ENCODE results near the gene RBPJL. TPM values are rescaled to one million over a fixed set of nuclear protein-coding genes. Genes with fewer than 3 reads are reported as not detected.

RBPJL gene
- total and polyA plus RNA-seq, 4 donors: 0.08 to 0.38 TPM; not detected in 2

GRCh38 chr20:45354423-45355208 is 48.0 kb downstream of the RBPJL start:
- Histone ChIP-seq H3K4me1 (ENCODE audit: control insufficient read depth in 1 of 2, insufficient read depth in 2 of 2, low read length in 2 of 2) (peaks cover 0 to 2% of the 10 kb centered on the region in 2 donors), H3K4me3 (ENCODE audit: low read length in 2 of 2) (no peak overlapping the region), H3K27ac (ENCODE audit: low read depth in 1 of 2, low read length in 2 of 2) (no peak overlapping the region), H3K36me3 (ENCODE audit: control insufficient read depth in 1 of 2, insufficient read depth in 2 of 2, low read length in 1 of 2) (no peaks in the 10 kb centered on the region), H3K27me3 (ENCODE audit: control insufficient read depth in 1 of 2, insufficient read depth in 2 of 2, low read length in 1 of 2) (no peaks in the 10 kb centered on the region), H3K9me3 (ENCODE audit: control insufficient read depth, low read length) (no peaks in the 10 kb centered on the region)
- 76 to 82% methylated on average over 9 of the region's 9 CpGs for WGBS, 2 donors
- intact Hi-C loops (cut with DNase I): loop anchor here (5.0 kb wide), 2 partner anchors 32 to 618 kb away; partner anchors contain the start of gene ZNF335 (in 1 of the 2)
- no peak for ATAC-seq (ENCODE audit: low FRiP score)
- no peak for DNase-seq

- Histone ChIP-seq H3K4me1 (ENCODE audit: control insufficient read depth in 1 of 2, insufficient read depth in 2 of 2, low read length in 2 of 2) (peaks cover 0 to 2% of the 10 kb centered on the region in 2 donors), H3K36me3 (ENCODE audit: control insufficient read depth in 1 of 2, insufficient read depth in 2 of 2, low read length in 1 of 2) (no peaks in the 10 kb centered on the region), H3K9me3 (ENCODE audit: control insufficient read depth, low read length) (no peaks in the 10 kb centered on the region), H3K27me3 (ENCODE audit: control insufficient read depth in 1 of 2, insufficient read depth in 2 of 2, low read length in 1 of 2) (no peaks in the 10 kb centered on the region), H3K4me3 (ENCODE audit: low read length in 2 of 2) (no peak overlapping the region), H3K27ac (ENCODE audit: low read depth in 1 of 2, low read length in 2 of 2) (no peak overlapping the region)
- intact Hi-C loops (cut with DNase I): loop anchor here (5.0 kb wide), 2 partner anchors 33 to 617 kb away; partner anchors contain the start of gene ZNF335 (in 1 of the 2)
- no peak for ATAC-seq (ENCODE audit: low FRiP score)
- WGBS, 2 donors: 71 to 91% methylated on average over 5 of the region's 5 CpGs
- DNase-seq: no peak
These were observed 48.8 kb downstream of the RBPJL start for GRCh38 chr20:45355209-45356084.

GRCh38 chr20:45358282-45359068 is 51.8 kb downstream of the RBPJL start:
- intact Hi-C loops (cut with DNase I): loop anchor here (5.0 kb wide), 2 partner anchors 36 to 614 kb away; partner anchors contain the start of gene ZNF335 (in 1 of the 2)
- H3K9me3 ChIP-seq (ENCODE audit: control insufficient read depth, low read length): no peaks in the 10 kb centered on the region
- peak overlapping the region; percentile 31 to 89 for H3K27ac ChIP-seq (ENCODE audit: low read depth in 1 of 2, low read length in 2 of 2)
- peak; percentile 23 for ATAC-seq (ENCODE audit: low FRiP score)
- 7 to 10% methylated on average over 10 of the region's 10 CpGs for WGBS, 2 donors
- H3K36me3 ChIP-seq (ENCODE audit: control insufficient read depth in 1 of 2, insufficient read depth in 2 of 2, low read length in 1 of 2): no peaks in the 10 kb centered on the region
- H3K4me3 ChIP-seq (ENCODE audit: low read length in 2 of 2): no peak overlapping the region
- no peaks in the 10 kb centered on the region for H3K27me3 ChIP-seq (ENCODE audit: control insufficient read depth in 1 of 2, insufficient read depth in 2 of 2, low read length in 1 of 2)
- peak; percentile 86 to 88 for DNase-seq
- peaks cover 0 to 2% of the 10 kb centered on the region in 2 donors for H3K4me1 ChIP-seq (ENCODE audit: control insufficient read depth in 1 of 2, insufficient read depth in 2 of 2, low read length in 2 of 2)

GRCh38 chr20:45359069-45359405 is 52.4 kb downstream of the RBPJL start:
- intact Hi-C loops (cut with DNase I): loop anchor here (5.0 kb wide), 2 partner anchors 37 to 613 kb away; partner anchors contain the start of gene ZNF335 (in 1 of the 2)
- Histone ChIP-seq H3K4me1 (ENCODE audit: control insufficient read depth in 1 of 2, insufficient read depth in 2 of 2, low read length in 2 of 2) (peaks cover 0 to 2% of the 10 kb centered on the region in 2 donors), H3K36me3 (ENCODE audit: control insufficient read depth in 1 of 2, insufficient read depth in 2 of 2, low read length in 1 of 2) (no peaks in the 10 kb centered on the region), H3K27ac (ENCODE audit: low read depth in 1 of 2, low read length in 2 of 2) (peak overlapping the region; percentile 50 to 89), H3K4me3 (ENCODE audit: low read length in 2 of 2) (no peak overlapping the region), H3K9me3 (ENCODE audit: control insufficient read depth, low read length) (no peaks in the 10 kb centered on the region), H3K27me3 (ENCODE audit: control insufficient read depth in 1 of 2, insufficient read depth in 2 of 2, low read length in 1 of 2) (no peaks in the 10 kb centered on the region)
- 39 to 41% methylated on average over 7 of the region's 7 CpGs for WGBS, 2 donors
- DNase-seq (no peak), ATAC-seq (ENCODE audit: low FRiP score) (no peak)

GRCh38 chr20:45359406-45360148 is 52.9 kb downstream of the RBPJL start:
- H3K4me1 ChIP-seq (ENCODE audit: control insufficient read depth in 1 of 2, insufficient read depth in 2 of 2, low read length in 2 of 2): peaks cover 0 to 2% of the 10 kb centered on the region in 2 donors
- H3K9me3 ChIP-seq (ENCODE audit: control insufficient read depth, low read length): no peaks in the 10 kb centered on the region
- H3K4me3 ChIP-seq (ENCODE audit: low read length in 2 of 2): no peak overlapping the region
- H3K27me3 ChIP-seq (ENCODE audit: control insufficient read depth in 1 of 2, insufficient read depth in 2 of 2, low read length in 1 of 2): no peaks in the 10 kb centered on the region
- WGBS, 2 donors: 78 to 79% methylated on average over 9 of the region's 9 CpGs
- H3K36me3 ChIP-seq (ENCODE audit: control insufficient read depth in 1 of 2, insufficient read depth in 2 of 2, low read length in 1 of 2): no peaks in the 10 kb centered on the region
- intact Hi-C loops (cut with DNase I): loop anchor here (5.0 kb wide), 2 partner anchors 37 to 613 kb away; partner anchors contain the start of gene ZNF335 (in 1 of the 2)
- no peak for ATAC-seq (ENCODE audit: low FRiP score)
- no peak for DNase-seq
- peak overlapping the region; percentile 50 to 89 for H3K27ac ChIP-seq (ENCODE audit: low read depth in 1 of 2, low read length in 2 of 2)

GRCh38 chr20:45361793-45362192 is 55.2 kb downstream of the RBPJL start:
- H3K9me3 ChIP-seq (ENCODE audit: control insufficient read depth, low read length): no peaks in the 10 kb centered on the region
- intact Hi-C loops (cut with DNase I): loop anchor here in 1 of 2 donors (5.0 kb wide), 1 partner anchor 39 kb away; no protein-coding TSS in a partner anchor
- 80 to 82% methylated on average over 6 of the region's 6 CpGs for WGBS, 2 donors
- DNase-seq (no peak), ATAC-seq (ENCODE audit: low FRiP score) (no peak)
- no peak overlapping the region for H3K4me3 ChIP-seq (ENCODE audit: low read length in 2 of 2)
- peaks cover 2 to 4% of the 10 kb centered on the region in 2 donors for H3K36me3 ChIP-seq (ENCODE audit: control insufficient read depth in 1 of 2, insufficient read depth in 2 of 2, low read length in 1 of 2)
- peaks cover 0 to 2% of the 10 kb centered on the region in 2 donors for H3K4me1 ChIP-seq (ENCODE audit: control insufficient read depth in 1 of 2, insufficient read depth in 2 of 2, low read length in 2 of 2)
- no peak overlapping the region for H3K27ac ChIP-seq (ENCODE audit: low read depth in 1 of 2, low read length in 2 of 2)
- no peaks in the 10 kb centered on the region for H3K27me3 ChIP-seq (ENCODE audit: control insufficient read depth in 1 of 2, insufficient read depth in 2 of 2, low read length in 1 of 2)

- H3K9me3 ChIP-seq (ENCODE audit: control insufficient read depth, low read length): no peaks in the 10 kb centered on the region
- peaks cover 0 to 2% of the 10 kb centered on the region in 2 donors for H3K4me1 ChIP-seq (ENCODE audit: control insufficient read depth in 1 of 2, insufficient read depth in 2 of 2, low read length in 2 of 2)
- DNase-seq (peak; percentile 99 to 100), ATAC-seq (ENCODE audit: low FRiP score) (peak; percentile 97)
- no peaks in the 10 kb centered on the region for H3K27me3 ChIP-seq (ENCODE audit: control insufficient read depth in 1 of 2, insufficient read depth in 2 of 2, low read length in 1 of 2)
- H3K27ac ChIP-seq (ENCODE audit: low read depth in 1 of 2, low read length in 2 of 2): peak within 1 kb of the TSS; percentile 73 to 87
- peak within 1 kb of the TSS; percentile 59 to 88 for H3K4me3 ChIP-seq (ENCODE audit: low read length in 2 of 2)
- intact Hi-C loops (cut with DNase I): loop anchor here (1.0 to 5.0 kb wide), 2 partner anchors 15 to 41 kb away; partner anchors contain the start of gene SDC4 (in 1 of the 2)
- peaks cover 3 to 11% of the 10 kb centered on the region in 2 donors for H3K36me3 ChIP-seq (ENCODE audit: control insufficient read depth in 1 of 2, insufficient read depth in 2 of 2, low read length in 1 of 2)
- 0% methylated on average over 52 to 55 of the region's 55 CpGs for WGBS, 2 donors
These were observed 56.4 kb downstream of the RBPJL start, which contains the start of gene SYS1 for GRCh38 chr20:45362804-45363610. Gene SYS1, plus strand, starts transcription at chr20:45363156. Its CDS starts 376 bp downstream, at chr20:45363532.
